HG03565 (cell line): Measurements from ENCODE around the gene FCAR.
"Not testable (repeated sequence)": the region's sequence is repeated elsewhere in the genome, so short reads cannot be mapped to it uniquely, and the experiment has no call there.

ENCODE experiments used
- ATAC-seq: cut with Tn5 transposase; IDR thresholded peaks from one replicate; pipeline ENCODE4 v1.9.1; 2021; ENCODE audit warnings: mild to moderate bottlenecking, moderate library complexity; ENCODE audit not compliant: unreplicated experiment

Gene FCAR

GRCh38 chr19:54873990-54874389 is at the start of gene FCAR:
Gene FCAR, plus strand, starts transcription at chr19:54874235. Its CDS starts 55 bp downstream, at chr19:54874290.
- ATAC-seq, result no peak

- ATAC-seq, result not testable (repeated sequence)
Observed at GRCh38 chr19:54824416-54824815, 49.6 kb upstream of the FCAR start.

- not testable (repeated sequence) for ATAC-seq
Observed at GRCh38 chr19:54825326-54825725, 48.7 kb upstream of the FCAR start.

GRCh38 chr19:54828064-54828463 is 46.0 kb upstream of the FCAR start:
- not testable (repeated sequence) for ATAC-seq

GRCh38 chr19:54832496-54832895 is 41.5 kb upstream of the FCAR start, which contains the start of gene KIR2DS4:
Gene KIR2DS4, plus strand, starts transcription at chr19:54832676.
- not testable (repeated sequence) for ATAC-seq

GRCh38 chr19:54835126-54835525 is 38.9 kb upstream of the FCAR start:
- not testable (repeated sequence) for ATAC-seq

GRCh38 chr19:54837522-54837921 is 36.5 kb upstream of the FCAR start:
- ATAC-seq, result not testable (repeated sequence)

- not testable (repeated sequence) for ATAC-seq
Observed at GRCh38 chr19:54843171-54843570, 30.9 kb upstream of the FCAR start.

GRCh38 chr19:54850061-54850640 is 23.9 kb upstream of the FCAR start, which contains the start of gene KIR3DL2:
Gene KIR3DL2, plus strand, starts transcription at chr19:54850443. Its CDS starts 33 bp downstream, at chr19:54850476.
- not testable (repeated sequence) for ATAC-seq

GRCh38 chr19:54850930-54851329 is 23.1 kb upstream of the FCAR start:
- ATAC-seq, result no peak

GRCh38 chr19:54851353-54851752 is 22.7 kb upstream of the FCAR start:
- no peak for ATAC-seq

- not testable (repeated sequence) for ATAC-seq
Observed at GRCh38 chr19:54855241-54855640, 18.8 kb upstream of the FCAR start.

GRCh38 chr19:54858476-54858875 is 15.6 kb upstream of the FCAR start:
- ATAC-seq, result not testable (repeated sequence)

- not testable (repeated sequence) for ATAC-seq
Observed at GRCh38 chr19:54859421-54859820, 14.6 kb upstream of the FCAR start.

- ATAC-seq, result not testable (repeated sequence)
Observed at GRCh38 chr19:54863459-54863858, 10.6 kb upstream of the FCAR start.

- ATAC-seq, result no peak
Observed at GRCh38 chr19:54871696-54872095, 2.3 kb upstream of the FCAR start.

- ATAC-seq, result no peak
Observed at GRCh38 chr19:54875506-54875905, 1.5 kb downstream of the FCAR start.

GRCh38 chr19:54877471-54877870 is 3.4 kb downstream of the FCAR start:
- no peak for ATAC-seq

GRCh38 chr19:54881884-54882283 is 7.8 kb downstream of the FCAR start:
- ATAC-seq, result no peak

- no peak for ATAC-seq
Observed at GRCh38 chr19:54882758-54883157, 8.7 kb downstream of the FCAR start.

- no peak for ATAC-seq
Observed at GRCh38 chr19:54883228-54883627, 9.2 kb downstream of the FCAR start.

GRCh38 chr19:54888239-54888638 is 14.2 kb downstream of the FCAR start:
- no peak for ATAC-seq

- no peak for ATAC-seq
Observed at GRCh38 chr19:54889566-54889965, 15.5 kb downstream of the FCAR start.
